ENCODE data around the gene RHOBTB3.

Gene RHOBTB3

DNA sequence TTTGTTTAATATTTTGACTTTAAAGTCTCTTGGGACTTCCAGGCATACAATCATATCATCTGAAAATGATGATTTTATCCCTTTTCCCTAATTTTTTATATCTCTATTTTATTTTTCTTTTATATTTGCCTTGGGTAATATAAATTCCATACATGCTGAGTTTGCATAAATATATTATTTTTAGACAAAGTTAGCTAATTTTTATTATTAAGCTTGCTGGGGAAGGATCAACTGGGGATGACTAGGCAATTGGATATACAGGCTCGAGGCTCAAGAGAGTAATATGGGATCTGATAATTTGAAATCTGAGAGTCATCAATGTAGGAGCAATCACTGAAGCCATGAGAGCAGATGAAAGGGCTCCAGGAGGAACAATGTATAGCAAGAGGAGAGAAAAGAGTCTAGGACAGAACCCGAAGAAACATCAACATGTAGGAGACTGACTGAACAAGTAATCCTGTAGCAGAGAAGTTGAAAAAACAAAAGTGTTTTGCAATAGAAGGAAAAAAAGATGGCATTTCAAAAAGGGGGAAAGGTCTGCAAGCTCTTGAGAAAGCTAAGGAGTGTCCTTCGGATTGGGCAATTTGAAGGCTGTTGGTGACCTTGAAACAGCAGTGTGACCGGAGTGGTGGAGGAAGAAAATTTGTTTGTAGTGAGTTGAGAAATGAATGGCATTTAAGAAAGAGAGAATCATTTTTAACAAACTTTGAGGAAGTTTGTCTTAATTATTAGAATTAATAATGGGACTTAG, 17.0 kb upstream of the RHOBTB3 start:
- no peak for DNase-seq

DNA sequence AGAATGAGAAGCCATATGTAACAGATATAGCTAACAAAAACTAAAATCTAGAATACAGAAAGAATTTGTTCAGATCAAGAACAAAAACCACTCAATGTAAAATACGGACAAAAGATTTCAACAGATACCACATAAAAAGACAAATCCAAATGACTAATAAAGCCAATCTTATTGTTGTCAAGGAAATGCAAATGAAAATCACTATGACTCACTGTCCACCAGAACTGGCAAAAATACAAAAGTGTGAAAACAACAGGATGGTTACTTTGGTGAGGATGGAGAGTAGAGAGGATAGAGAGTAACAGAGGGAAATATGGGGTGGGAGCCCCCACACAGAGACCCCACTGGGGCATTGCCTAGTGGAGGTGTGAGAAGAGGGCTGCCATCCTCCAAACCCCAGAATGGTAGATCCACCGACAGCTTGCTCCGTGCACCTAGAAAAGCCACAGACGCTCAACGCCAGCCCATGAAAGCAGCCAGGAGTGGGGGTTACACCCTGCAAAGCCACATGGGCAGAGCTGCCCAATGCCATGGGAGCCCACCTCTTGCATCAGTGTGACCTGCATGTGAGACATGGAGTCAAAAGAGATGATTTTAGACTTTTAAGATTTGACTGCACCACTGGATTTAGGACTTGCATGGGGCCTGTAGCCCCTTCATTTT, 15.2 kb upstream of the RHOBTB3 start:
- no peak for DNase-seq

DNA sequence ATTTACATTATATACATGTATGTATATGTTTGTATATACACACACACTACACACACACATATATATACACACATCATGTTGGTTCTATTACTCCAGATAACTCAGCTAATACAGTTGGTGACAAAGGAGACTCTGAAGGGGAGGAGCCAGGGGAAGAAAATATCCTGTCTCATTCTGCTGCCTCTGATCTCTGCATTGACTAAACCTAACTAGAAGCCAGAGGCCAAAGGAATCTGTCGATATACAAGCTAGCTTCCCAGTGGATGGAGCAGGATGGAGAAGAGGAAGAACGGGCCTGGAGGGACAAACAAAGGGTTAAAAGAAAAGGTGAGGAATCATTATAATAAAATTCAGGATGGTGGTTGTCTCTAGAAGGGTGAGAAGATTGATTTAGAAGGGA, 13.7 kb upstream of the RHOBTB3 start:
- no peak for DNase-seq

DNA sequence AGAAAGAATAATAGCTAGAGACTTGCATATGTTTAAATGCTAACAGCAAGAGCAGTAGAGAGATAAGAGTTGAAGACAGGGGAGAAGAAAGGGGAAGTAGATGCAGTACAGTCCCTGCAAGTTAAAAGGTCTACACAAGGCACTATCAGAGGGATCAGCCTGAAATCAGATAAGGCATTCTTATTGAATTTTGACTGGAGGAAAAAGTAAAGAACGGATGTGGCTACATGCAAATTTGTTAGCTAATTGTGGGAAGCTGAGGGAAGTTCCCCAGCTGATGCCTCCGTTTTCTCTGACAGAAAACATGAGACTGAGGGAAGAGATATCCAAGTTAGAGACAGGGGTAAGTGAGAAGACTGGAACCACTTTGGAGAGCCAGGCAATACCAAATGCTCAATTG, 12.9 kb upstream of the RHOBTB3 start:
- no peak for DNase-seq

DNA sequence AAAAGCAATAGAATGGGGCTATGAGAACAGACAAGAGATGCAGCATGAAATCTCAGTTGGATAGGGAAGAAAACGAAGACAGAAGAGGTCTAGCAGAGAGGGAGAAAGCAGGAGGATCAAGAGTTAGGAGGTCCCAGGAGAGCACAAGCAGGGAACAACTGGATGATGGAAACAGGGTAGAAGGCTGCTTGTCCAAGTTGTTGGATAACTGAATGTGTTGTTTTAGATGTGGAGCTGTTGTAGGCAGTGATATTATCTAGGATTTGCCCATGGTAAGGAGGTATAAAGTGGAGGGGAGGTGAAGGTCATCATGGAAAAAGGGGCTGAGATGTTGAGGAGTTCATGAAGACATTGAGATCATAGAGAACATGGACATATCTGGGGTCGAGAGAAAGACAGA, 12.4 kb upstream of the RHOBTB3 start:
- no peak for DNase-seq

DNA sequence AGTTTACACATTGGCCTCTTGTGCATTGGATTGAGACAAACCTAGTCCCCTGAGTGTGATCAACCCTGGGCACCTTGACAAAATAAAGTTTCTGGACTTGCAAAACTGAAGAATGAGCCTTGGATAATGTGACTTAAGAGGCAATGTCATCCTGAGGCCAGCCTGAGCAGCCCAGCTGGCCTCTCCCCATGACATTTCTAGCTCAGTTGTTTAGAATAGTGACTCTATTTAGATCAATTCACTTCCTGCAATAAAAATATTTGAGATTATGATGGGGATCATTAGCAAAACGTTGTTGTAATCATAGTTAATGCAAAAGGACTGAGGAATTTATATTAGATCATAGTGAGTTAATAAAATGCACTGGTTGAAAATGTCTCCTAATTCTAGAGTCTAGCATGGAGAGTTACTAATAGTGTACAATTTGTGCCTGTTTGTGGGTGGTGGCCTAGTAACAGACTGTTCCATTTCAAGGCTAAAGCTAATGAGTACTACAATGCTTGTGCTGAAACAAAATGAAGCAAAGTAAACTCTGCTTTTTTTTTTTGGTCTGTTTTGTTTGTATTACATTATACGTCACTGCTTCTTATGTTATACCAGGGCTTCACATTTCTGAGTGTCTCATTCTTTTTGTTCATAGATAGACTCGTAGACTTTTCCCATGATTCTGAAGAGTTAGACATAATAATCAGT, 10.9 kb upstream of the RHOBTB3 start:
- DNase-seq: no peak

DNA sequence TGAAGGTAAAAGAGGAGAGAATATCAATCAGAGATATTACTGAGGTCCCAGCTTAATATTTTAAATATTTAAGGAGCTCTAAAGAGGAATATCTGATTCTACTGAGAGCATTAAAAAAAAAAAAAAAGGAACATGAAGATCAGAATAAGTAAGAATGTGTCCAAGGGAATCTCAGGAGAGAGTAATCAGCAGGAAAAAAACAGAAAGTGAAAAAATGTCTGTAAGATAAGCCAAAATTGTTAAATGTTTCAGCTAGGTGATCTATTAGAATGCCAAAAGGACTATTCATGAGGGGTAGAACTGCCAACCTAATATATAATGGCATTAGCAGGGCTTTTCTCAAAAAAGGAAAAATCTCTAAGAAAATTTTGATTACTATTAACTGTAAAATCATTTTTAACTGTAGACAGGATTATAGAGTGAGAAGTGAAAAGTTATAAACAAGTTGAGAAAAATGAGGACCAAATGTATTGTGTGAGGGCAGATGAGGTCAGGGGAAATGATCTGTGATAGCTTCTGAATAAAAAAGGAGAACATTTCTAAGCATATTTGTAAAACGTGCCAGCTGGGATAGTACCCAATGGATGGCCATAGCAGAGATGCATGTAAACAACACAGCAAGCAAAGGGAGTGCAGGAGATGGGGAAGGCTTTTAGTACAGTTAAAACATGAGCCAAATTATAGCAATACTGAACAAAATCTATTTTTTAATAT, 9.4 kb upstream of the RHOBTB3 start:
- DNase-seq: no peak

DNA sequence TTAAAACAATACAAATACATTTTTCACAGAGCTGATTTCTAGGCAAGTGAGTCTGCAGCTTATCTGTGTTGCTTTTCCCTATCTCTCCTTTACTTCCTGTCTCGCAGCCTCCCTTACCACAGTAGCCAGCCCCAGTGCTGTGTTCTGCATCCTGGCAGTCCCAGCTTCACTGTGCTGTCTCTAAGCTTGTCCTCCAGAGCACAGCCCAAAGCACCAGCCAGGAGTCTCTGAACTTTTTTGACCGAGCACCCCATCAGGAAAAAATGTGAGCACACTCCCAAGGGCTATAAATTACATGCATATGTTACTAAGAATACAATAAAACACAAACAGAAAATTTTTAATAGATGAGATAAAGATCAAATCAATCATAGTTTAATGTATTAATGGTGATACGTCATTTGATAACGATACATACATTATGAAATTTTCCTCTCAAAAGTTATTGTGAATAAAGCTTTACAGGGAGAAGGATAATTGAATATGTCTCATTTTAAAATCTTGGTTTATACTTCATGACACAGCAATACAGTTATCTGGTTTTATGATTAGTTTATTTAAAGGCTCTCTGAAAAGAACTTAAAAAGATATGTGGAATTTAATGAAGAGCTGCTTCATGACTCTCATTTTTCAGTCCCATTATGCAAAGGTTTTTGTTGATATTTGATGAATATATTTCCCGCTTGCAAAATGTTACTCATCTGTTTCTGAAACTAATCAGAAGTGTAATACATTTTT, 7.3 kb upstream of the RHOBTB3 start:
- DNase-seq: no peak

DNA sequence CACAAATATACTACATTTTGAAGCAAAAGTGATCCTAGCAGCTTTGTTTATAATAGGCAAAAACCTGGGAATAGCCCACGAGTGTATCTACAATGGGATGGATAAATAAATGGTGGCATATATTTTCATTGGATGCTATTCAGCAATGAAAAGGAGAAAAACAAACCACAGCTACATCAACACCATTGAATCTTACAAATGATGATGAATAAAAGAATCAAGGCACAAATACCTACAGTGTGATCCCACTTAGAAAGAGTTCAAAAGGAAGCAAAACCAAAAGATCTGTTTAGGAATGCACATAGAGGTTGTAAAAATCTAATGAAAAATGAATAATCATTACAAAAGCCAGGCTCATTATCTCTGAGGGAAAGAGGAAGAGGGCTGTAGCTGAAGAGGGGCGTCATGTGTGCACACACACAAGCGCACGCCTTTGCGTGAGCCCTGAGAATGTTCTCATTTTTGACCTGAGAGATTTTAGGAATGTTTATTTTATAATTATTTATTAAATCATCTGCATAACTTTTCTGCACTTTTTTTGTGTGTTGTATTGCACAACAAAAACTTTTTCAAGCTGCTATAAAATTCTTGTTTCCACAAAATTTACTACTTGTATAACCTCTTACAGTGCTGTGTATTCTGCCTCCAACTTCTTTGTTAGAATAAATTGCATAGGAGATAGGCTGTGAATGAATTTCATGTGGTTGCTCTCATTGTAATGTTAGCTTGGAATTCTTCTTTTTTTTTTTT, 5.9 kb upstream of the RHOBTB3 start:
- no peak for DNase-seq

DNA sequence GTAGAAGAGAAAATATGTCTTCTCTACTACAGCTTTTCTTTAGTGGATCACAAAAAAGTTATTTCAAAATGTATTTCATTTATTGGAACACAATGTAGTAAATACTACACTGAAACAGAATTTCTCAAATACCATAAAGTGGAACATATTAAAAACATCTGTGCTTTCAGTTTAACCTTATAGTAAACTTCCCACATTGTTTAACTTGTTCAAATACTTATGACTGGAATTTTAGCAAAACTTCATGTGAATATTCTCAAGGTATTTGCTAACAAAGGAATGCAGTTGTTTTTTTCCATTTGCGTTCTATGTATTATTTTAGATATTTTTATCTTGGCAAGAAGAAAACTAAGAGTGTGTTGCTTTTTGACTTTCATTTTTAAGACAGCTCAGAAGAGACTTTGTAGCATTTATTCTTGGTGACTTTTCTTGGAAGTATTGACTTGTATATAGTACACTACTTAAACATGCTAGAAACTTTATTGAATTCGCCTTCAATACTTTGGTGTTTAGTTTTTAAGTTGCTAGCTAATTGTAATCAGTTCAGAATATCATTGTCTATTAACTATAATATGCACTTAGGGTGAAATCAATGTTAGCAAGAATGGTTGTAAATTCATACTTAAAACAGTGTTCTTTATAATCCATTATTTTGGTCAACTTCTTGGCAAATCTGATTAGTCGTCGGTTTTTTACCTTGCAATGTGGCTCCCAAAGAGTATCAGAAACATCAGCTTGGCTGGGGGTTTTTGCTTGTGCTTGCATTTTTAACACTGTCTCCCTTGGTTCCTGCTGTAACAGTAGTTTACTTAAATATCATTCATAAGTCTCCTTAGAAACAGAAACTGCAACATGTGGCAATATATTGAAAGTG, 5.0 kb upstream of the RHOBTB3 start:
- DNase-seq: no peak

DNA sequence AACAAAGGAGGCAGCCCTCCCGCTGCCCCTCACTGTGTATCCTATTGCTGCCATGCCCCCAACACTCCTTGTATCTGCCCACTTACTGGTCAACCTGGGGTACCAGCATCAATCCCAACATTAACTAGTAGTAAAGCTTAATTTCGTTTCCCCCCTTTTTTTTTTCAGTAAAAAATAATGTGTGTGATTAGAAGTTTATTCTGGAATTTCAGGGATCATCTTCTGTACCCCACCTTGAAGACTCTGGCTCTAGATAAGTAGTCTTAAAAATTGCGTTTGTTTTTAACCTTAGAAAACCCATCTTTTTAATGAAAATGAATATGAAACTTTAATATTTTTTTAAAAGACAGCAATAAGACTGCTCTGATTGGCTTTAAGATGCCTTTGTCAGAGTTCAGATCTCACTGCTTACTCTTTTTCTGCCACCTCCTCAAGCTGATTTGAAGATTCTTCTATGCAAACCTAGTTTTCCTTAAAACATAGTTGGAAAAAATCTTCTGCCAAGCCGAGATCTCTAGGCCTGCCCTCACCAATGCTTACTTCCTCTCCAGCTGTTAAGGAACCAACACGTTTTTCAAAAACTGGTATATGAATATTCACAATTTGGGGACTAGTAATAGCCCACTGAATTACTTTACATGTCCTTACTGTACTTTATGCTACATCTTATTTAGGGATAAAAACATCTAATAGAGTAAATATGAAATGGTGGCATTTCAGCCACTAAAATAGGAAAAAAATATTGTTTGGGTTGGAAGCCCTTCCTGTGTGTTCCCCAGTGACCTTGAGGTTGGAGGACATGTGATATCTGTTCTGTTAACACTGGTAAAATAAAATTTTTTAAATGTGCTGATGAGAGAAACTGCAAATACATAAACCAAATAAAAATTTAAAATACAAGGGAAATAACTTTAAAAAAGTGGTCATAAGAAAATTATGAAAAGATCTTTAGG, 4.0 kb upstream of the RHOBTB3 start:
- DNase-seq: no peak

DNA sequence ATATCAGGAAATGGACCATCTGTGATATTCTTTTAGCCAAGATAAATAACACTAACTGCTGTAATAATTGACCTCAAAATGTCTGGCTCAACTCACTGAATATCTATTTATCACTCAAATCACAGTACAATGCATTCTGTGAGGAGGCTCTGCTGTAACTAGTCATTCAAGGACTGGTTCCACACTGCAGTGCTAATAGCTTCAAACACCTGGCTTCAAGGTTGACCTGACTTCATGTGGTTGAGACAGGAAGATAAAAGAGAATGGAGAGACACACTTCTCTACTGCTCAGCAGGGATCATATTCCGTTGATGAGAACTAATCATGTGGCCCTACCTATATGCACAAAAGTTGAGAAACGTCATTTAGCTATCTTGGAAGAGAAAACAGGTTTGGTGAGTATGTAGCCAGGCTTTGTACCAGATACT, 3.4 kb upstream of the RHOBTB3 start:
- DNase-seq: no peak

DNA sequence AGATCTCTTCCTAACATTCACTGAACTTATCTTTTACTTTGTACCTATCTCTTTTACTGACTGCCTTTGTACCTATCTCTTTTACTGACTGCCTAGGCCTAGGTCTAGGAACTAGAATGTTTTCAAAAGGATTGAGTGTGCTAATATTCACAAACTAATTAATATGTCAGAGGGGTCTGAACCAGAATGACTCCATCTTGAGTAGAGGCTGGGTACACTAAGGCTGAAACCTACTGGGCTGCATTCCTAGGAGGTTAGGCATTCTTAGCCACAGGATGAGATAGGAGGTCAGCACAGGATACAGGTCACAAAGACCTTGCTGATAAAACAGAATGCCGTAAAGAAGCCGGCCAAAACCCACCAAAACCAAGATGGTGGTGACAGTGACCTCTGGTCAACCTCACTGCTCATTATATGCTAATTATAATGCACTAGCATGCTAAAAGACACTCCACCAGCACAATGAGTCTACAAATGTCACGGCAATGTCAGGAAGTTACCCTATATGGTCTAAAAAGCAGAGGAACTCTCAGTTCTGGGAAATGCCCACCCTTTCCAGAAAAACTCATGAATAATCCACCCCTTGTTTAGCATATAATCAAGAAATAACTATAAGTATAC, 2.5 kb upstream of the RHOBTB3 start:
- DNase-seq: no peak

DNA sequence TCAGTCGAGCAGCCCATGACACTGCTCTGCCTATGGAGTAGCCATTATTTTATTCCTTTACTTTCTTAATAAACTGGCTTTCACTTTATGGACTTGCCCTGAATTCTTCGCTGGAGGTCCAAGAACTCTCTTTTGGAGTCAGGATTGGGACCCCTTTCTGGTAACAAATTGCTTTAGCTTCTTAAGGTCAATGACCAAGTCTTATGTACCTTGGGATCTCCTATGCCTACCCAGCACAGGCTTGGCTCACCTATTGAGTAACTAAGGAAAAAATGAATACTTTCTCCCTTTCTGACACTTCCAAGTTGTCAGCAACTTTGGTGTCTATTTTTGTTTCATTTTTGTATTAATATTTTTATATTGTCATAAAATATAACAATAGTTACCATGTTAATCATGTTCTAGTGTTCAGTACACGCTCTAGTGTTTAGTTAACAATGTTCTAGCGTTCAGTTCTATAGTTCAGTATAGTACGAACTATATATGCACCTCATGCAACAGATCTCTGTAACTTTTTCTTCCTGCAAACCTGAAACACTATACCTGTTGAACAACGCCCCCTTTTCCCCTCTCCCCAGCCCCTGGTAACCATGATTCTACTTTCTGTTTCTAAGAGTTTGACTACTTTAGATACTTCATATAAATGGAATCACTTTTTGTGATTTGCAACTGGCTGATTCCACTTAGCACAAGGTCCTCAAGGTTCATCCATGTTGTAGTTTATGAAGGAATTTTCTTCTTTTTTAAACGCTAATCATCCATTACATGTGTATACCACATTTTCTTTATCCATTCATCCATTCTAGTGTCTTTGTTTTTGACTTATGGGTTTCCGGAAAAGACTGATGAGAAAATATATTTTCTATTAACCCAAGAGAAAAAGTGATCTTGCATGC, 1.8 kb upstream of the RHOBTB3 start:
- DNase-seq: no peak

DNA sequence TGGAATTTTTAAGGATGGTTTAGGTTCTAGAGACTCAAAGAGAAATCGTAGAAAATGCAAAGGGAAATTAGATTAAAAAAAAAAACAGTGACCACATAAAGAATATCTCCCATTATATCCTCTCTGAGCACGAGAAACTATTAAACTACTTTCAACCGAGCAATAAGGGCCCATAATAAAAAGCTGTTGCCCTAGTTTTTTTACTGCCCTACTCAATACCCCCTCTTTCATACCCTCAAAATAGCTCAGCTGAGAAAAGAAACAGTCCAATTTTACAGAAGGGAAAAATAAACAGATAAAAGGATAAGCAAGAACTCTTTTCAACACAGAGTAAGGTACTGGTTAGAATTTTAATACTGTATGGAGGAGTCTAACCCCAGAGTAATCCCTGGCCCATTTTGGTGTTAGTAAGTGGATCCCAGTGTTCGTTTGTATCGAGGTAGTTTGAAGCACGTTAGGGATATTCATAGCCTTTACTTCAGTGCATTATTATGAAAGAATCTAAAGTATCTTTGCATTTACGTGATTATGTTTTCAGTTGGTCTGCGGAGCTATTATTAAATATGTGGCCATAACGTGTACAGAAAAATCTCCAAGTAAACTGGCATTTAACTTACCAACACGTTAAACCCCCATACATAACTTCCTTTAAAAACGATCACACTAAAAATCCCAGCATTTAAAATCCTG, 980 bp upstream of the RHOBTB3 start:
- no peak for DNase-seq

DNA sequence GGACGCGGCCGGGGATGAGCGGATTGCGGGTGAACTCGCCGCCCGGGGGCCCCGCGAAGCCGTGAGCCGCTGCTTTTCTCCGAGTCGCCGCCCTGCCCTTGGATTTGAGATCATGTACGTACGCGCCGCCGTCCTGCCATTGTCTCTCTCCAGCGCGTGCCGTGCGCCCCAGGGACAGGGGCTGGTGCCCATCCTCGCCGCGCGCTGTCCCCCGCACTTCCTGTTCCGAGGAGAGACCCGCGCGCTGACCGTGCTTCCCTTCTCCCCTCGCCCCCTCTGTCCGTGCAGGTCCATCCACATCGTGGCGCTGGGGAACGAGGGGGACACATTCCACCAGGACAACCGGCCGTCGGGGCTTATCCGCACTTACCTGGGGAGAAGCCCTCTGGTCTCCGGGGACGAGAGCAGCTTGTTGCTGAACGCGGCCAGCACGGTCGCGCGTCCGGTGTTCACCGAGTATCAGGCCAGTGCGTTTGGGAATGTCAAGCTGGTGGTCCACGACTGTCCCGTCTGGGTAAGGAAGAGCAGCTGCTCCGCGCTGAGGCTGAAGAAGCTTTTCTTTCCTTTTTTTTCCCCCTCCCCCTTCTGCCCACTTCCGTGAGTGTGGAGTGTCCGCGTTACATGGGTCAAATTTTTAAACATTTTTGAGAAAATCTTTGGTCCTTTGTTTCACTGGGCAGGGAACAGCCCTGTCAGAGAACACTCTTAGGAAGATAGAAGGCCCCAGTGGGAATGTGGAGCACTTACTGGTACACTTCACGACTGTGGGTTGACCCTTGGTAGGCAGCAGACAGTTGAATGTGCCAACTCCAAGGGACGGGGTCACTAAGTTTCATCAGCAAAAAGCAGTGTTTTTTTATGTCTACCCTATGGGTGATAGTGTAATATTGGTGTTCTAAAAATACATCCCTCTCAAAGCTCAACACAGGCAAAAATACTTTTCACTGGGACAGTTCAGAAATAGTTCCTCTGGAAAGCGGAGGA, 727 bp downstream of the RHOBTB3 start:
- DNase-seq: peak; percentile 8
